Transverse colon (tissue), 4 donors: ENCODE measurements around the gene TP53BP1. TPM values are rescaled to one million over a fixed set of nuclear protein-coding genes. Genes with fewer than 3 reads are reported as not detected.

Source experiments
- DNase-seq: peaks from one replicate; pipeline ENCODE4 v3.0.0-alpha.2; 2019
- H3K27ac ChIP-seq, 4 donors: fragments of 200-600 bp; sonication (generic); 2 replicates each; pipeline ENCODE4 v1.5.1; 2016 to 2018; ENCODE audit warnings: inconsistent platforms in 4 of 4
- H3K27me3 ChIP-seq: fragments of 200-600 bp; sonication (generic); 2 replicates; pipeline ENCODE4 v1.5.1; 2017; ENCODE audit warnings: inconsistent platforms
- H3K36me3 ChIP-seq, 4 donors: fragments of 200-600 bp; sonication (generic); 2 replicates each; pipeline ENCODE4 v1.5.1; 2017 to 2019; ENCODE audit warnings: inconsistent platforms in 4 of 4
- H3K4me1 ChIP-seq, 4 donors: fragments of 200-600 bp; sonication (generic); 2 replicates each; pipeline ENCODE4 v1.5.1; 2017 to 2020; ENCODE audit warnings: inconsistent platforms in 4 of 4
- H3K4me3 ChIP-seq, 4 donors: fragments of 200-600 bp; sonication (generic); 1 replicate in 1 of 4; 2 replicates in 3 of 4; pipeline versions ENCODE4 v1.5.1 to v1.6.1; 2017 to 2019; ENCODE audit warnings: inconsistent platforms in 4 of 4
- H3K9me3 ChIP-seq, 2 donors: fragments of 200-600 bp; sonication (generic); 2 replicates each; pipeline ENCODE4 v1.5.1; 2017 to 2019; ENCODE audit warnings: inconsistent platforms in 2 of 2
- CTCF ChIP-seq, 5 experiments: fragments of 200-600 bp in 3 of 5; fragments of 450-650 bp in 2 of 5; sonication (generic) in 3 of 5; IDR thresholded peaks; 1 replicate in 2 of 5; 2 replicates in 3 of 5; pipeline ENCODE4 v1.5.1; 2016 to 2017; ENCODE audit warnings: antibody characterized with exemption in 5 of 5, inconsistent platforms in 3 of 5, mild to moderate bottlenecking in 2 of 5, moderate library complexity in 1 of 5
- EP300 ChIP-seq: sonication (generic); formaldehyde crosslinking; IDR thresholded peaks from one replicate; pipeline ENCODE4 v1.6.1; 2017; ENCODE audit warnings: antibody characterized with exemption, low read depth
- POLR2A ChIP-seq: fragments of 450-650 bp; IDR thresholded peaks from one replicate; pipeline ENCODE4 v1.6.1; 2016; ENCODE audit warnings: antibody characterized with exemption, mild to moderate bottlenecking, moderate library complexity
- POLR2AphosphoS5 ChIP-seq, 3 donors: sonication (generic); formaldehyde crosslinking; IDR thresholded peaks; one replicate each; pipeline ENCODE4 v1.6.1; 2016; ENCODE audit warnings: antibody characterized with exemption in 3 of 3
- WGBS, 2 donors: methylation state at CpG; one replicate each; pipeline ENCODE4 v1.1.5; 2018; ENCODE audit warnings: low coverage in 1 of 2; 5-methylcytosine and 5-hydroxymethylcytosine counted together
- in situ Hi-C, 4 donors: fragments of 200-750 bp; cut with MboI; loops; one replicate each; pipeline versions ENCODE4 v1.15.0 to v1.15.1; 2017; ENCODE audit warnings: low sequenced_read_pairs in 3 of 4, low pct_ligation_motif_present in 1 of 4, low pct_unique_long_range_greater_than_20kb in 1 of 4
- intact Hi-C: fragments of 100-400 bp; cut with DNase I; formaldehyde crosslinking; loops from one replicate; pipeline ENCODE4 v1.15.1; 2023; ENCODE audit warnings: low total_unique reads
- total RNA-seq, 4 donors: library from RNA; depleted of rRNA; stranded (reverse); fragments of >200 nt; gene quantifications; one replicate each; pipeline ENCODE4 v1.1.0, GENCODE V29; 2016

The TP53BP1 gene
- total RNA-seq, 4 donors from 2014 or later: 25.1 to 40.8 (median 33.7) TPM

GRCh38 chr15:43433165-43433564 is 59.8 kb downstream of the TP53BP1 start:
- TF ChIP-seq POLR2A: no peak
- TF ChIP-seq EP300: no peak
- TF ChIP-seq CTCF (IDR thresholded peaks at IDR 0.05): no peak
- TF ChIP-seq POLR2AphosphoS5 (IDR thresholded peaks at IDR 0.05): no peak
- H3K36me3 ChIP-seq: peaks cover 0 to 45% (median 12%) of the 10 kb centered on the region in 4 donors
- WGBS, 2 donors: 90 to 92% methylated on average over 4 of the region's 4 CpGs
- H3K9me3 ChIP-seq: no peaks in the 10 kb centered on the region
- H3K4me1 ChIP-seq: no peaks in the 10 kb centered on the region
- no peak overlapping the region for H3K27ac ChIP-seq
- no peak overlapping the region for H3K4me3 ChIP-seq
- DNase-seq: no peak
- in situ Hi-C loops: no loop called here
- intact Hi-C loops: no loop called here
- no peaks in the 10 kb centered on the region for H3K27me3 ChIP-seq

DNA sequence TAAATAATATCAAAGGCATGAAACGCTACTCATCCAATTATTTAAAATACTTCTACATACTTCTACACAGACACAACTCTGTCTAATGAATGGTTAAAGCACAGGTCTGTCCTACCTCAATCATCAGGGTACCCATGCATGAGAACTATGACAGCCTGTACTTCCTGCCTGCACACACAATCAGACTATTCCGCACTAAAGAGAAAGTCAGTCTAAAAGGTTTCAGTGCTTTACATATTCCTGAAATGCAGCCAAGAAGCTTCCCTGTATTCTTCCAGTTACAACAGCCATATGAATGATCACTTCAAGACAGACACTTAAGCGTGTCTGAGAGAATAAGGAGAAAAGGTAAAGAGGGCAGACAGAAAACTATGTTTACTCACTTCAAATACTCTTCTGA is 63.3 kb downstream of the TP53BP1 start:
- H3K4me3 ChIP-seq: no peak overlapping the region
- no peak overlapping the region for H3K27ac ChIP-seq
- intact Hi-C loops (no loop called here), in situ Hi-C loops (no loop called here)
- no peak for DNase-seq
- no peaks in the 10 kb centered on the region for H3K27me3 ChIP-seq
- 70 to 74% methylated on average over 2 to 3 of the region's 3 CpGs for WGBS, 2 donors
- TF ChIP-seq CTCF (IDR thresholded peaks at IDR 0.05) (no peak), POLR2A (no peak), EP300 (no peak), POLR2AphosphoS5 (IDR thresholded peaks at IDR 0.05) (no peak)
- no peaks in the 10 kb centered on the region for H3K9me3 ChIP-seq
- peaks cover 0 to 37% (median 8%) of the 10 kb centered on the region in 4 donors for H3K36me3 ChIP-seq
- H3K4me1 ChIP-seq: no peaks in the 10 kb centered on the region

- Histone ChIP-seq H3K4me1 (no peaks in the 10 kb centered on the region), H3K27ac (no peak overlapping the region), H3K9me3 (no peaks in the 10 kb centered on the region), H3K27me3 (no peaks in the 10 kb centered on the region), H3K36me3 (peaks cover 0 to 32% (median 13%) of the 10 kb centered on the region in 4 donors), H3K4me3 (no peak overlapping the region)
- TF ChIP-seq POLR2AphosphoS5 (IDR thresholded peaks at IDR 0.05) (no peak), POLR2A (no peak), EP300 (no peak), CTCF (IDR thresholded peaks at IDR 0.05) (no peak)
- in situ Hi-C loops (no loop called here), intact Hi-C loops (no loop called here)
- 94 to 96% methylated on average over 2 to 3 of the region's 3 CpGs for WGBS, 2 donors
- DNase-seq: no peak
Observed at GRCh38 chr15:43423793-43424192, 69.2 kb downstream of the TP53BP1 start.

DNA sequence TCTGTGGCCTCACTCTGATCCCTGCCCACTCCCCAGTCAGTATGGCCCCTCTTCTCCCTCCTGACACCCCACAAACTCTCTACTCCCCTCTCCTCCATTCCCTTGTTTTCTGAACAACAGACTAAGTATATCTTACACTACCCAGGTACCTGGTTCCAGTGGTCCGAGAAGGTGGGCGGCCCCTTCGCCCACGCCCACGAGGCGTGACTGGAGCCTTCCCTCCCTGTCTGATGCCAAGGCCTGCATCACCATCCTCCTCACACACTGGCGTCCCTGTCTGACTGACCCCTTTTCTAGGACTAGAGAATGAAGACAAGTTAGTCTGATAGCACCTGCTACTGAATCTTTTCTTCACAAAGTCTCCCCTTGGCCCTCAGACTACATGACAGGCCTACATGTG is 72.1 kb downstream of the TP53BP1 start:
- in situ Hi-C loops: no loop called here
- TF ChIP-seq POLR2AphosphoS5 (IDR thresholded peaks at IDR 0.05) (no peak), EP300 (no peak), POLR2A (no peak), CTCF (IDR thresholded peaks at IDR 0.05) (no peak)
- H3K9me3 ChIP-seq: no peaks in the 10 kb centered on the region

More for the DNA sequence above, 72.1 kb downstream of the TP53BP1 start:
- intact Hi-C loops: no loop called here
- 90 to 100% methylated on average over 6 to 7 of the region's 7 CpGs for WGBS, 2 donors
- no peaks in the 10 kb centered on the region for H3K4me1 ChIP-seq
- no peaks in the 10 kb centered on the region for H3K27me3 ChIP-seq
- peaks cover 0 to 31% (median 13%) of the 10 kb centered on the region in 4 donors for H3K36me3 ChIP-seq
- DNase-seq: no peak
- H3K27ac ChIP-seq: no peak overlapping the region
- no peak overlapping the region for H3K4me3 ChIP-seq
